NCI-H2227 treated with DMSO at 0.1 percent for 48 hours (cell line): ENCODE results near the gene BRAT1.

Experiments
- DNase-seq: peaks from one replicate; lab custom pipeline; 2025; lab: John Stamatoyannopoulos, UW

Gene BRAT1

GRCh38 chr7:2523461-2523936 is 31.8 kb downstream of the BRAT1 start:
- no peak for DNase-seq

- no peak for DNase-seq
Observed at GRCh38 chr7:2522780-2523433, 32.4 kb downstream of the BRAT1 start.

GRCh38 chr7:2521952-2522591 is 33.3 kb downstream of the BRAT1 start:
- DNase-seq = no peak

- DNase-seq = no peak
Observed at GRCh38 chr7:2521341-2521745, 34.0 kb downstream of the BRAT1 start.

GRCh38 chr7:2520761-2521290 is 34.5 kb downstream of the BRAT1 start:
- DNase-seq = no peak

- no peak for DNase-seq
Observed at GRCh38 chr7:2520131-2520760, 35.1 kb downstream of the BRAT1 start.

GRCh38 chr7:2519119-2519930 is 36.0 kb downstream of the BRAT1 start, which contains the start of gene LFNG:
TSS of gene LFNG (plus strand) at chr7:2519774. CDS start at chr7:2519862, 88 bp downstream.
- peak; percentile 73 for DNase-seq

GRCh38 chr7:2518737-2519118 is 36.6 kb downstream of the BRAT1 start:
- DNase-seq = no peak

GRCh38 chr7:2517678-2518507 is 37.4 kb downstream of the BRAT1 start:
- no peak for DNase-seq

GRCh38 chr7:2517026-2517425 is 38.3 kb downstream of the BRAT1 start:
- DNase-seq = no peak

GRCh38 chr7:2516194-2516555 is 39.1 kb downstream of the BRAT1 start:
- DNase-seq = no peak

GRCh38 chr7:2515424-2516193 is 39.7 kb downstream of the BRAT1 start:
- DNase-seq = no peak

- no peak for DNase-seq
Observed at GRCh38 chr7:2514473-2515423, 40.6 kb downstream of the BRAT1 start.

GRCh38 chr7:2513702-2514101 is 41.6 kb downstream of the BRAT1 start:
- DNase-seq = no peak

- no peak for DNase-seq
Observed at GRCh38 chr7:2512713-2513112, 42.6 kb downstream of the BRAT1 start.

- DNase-seq = no peak
Observed at GRCh38 chr7:2512179-2512661, 43.1 kb downstream of the BRAT1 start.

- no peak for DNase-seq
Observed at GRCh38 chr7:2511769-2512168, 43.6 kb downstream of the BRAT1 start.

- no peak for DNase-seq
Observed at GRCh38 chr7:2510909-2511768, 44.2 kb downstream of the BRAT1 start.
